DND-41 (cell line): ENCODE measurements around the gene TMEM163.

Source experiments
- EZH2 ChIP-seq: IDR thresholded peaks from 3 replicates; pipeline ENCODE4 v1.6.1; 2012; ENCODE audit warnings: borderline replicate concordance, low read depth, mild to moderate bottlenecking, moderate library complexity, low read length, inconsistent platforms; ENCODE audit not compliant: severe bottlenecking
- TF ChIP-seq, protein P1 (sequence below): IDR thresholded peaks from 2 replicates; pipeline ENCODE4 v1.5.1; 2012; ENCODE audit warnings: borderline replicate concordance, low read length, moderate library complexity, mild to moderate bottlenecking; ENCODE audit not compliant: poor library complexity, severe bottlenecking; ENCODE audit errors: extremely low read depth

DNA sequence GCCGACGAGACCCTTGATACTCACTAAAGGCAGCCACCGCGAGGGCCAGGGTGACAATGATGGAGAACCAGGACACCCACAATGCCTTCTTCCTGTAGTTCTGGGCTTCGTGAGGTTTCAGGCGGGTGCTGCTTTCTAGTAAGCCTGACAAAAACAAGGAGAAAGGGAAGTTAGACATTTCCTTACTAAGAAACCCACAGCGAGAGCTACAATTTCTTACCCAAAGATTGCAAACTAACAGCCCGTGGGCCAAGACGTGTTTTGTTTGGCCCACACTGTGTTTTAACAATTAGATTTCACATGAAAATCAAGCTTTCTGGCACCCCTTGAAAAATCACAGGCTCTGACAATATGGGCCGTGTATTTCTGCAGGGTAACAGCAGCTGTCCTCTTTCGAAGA, 5.6 kb downstream of the TMEM163 start:
- TF ChIP-seq, protein P1, sequence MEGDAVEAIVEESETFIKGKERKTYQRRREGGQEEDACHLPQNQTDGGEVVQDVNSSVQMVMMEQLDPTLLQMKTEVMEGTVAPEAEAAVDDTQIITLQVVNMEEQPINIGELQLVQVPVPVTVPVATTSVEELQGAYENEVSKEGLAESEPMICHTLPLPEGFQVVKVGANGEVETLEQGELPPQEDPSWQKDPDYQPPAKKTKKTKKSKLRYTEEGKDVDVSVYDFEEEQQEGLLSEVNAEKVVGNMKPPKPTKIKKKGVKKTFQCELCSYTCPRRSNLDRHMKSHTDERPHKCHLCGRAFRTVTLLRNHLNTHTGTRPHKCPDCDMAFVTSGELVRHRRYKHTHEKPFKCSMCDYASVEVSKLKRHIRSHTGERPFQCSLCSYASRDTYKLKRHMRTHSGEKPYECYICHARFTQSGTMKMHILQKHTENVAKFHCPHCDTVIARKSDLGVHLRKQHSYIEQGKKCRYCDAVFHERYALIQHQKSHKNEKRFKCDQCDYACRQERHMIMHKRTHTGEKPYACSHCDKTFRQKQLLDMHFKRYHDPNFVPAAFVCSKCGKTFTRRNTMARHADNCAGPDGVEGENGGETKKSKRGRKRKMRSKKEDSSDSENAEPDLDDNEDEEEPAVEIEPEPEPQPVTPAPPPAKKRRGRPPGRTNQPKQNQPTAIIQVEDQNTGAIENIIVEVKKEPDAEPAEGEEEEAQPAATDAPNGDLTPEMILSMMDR: no peak
- TF ChIP-seq EZH2: no peak
